ENCODE measurements around the gene CBLC. TPM values are rescaled to one million over a fixed set of nuclear protein-coding genes. Genes with fewer than 3 reads are reported as not detected.

CBLC gene
- total RNA-seq, 1 donor from 2014 or later = 47.4 TPM

GRCh38 chr19:44746946-44747738, 30.5 kb upstream of the CBLC start:
- peak; percentile 92 for DNase-seq (ENCODE audit: low spot score)

GRCh38 chr19:44747739-44748425, 29.8 kb upstream of the CBLC start:
- peak; percentile 73 for DNase-seq (ENCODE audit: low spot score)

GRCh38 chr19:44748426-44749254, 29.1 kb upstream of the CBLC start, which contains the start of gene BCL3:
Gene BCL3, plus strand, starts transcription at chr19:44748708. Its CDS starts 83 bp downstream, at chr19:44748791.
- peak; percentile 70 for DNase-seq (ENCODE audit: low spot score)

GRCh38 chr19:44749292-44749691, 28.4 kb upstream of the CBLC start:
- no peak for DNase-seq (ENCODE audit: low spot score)

GRCh38 chr19:44749994-44750393, 27.7 kb upstream of the CBLC start:
- DNase-seq (ENCODE audit: low spot score) = no peak

GRCh38 chr19:44752123-44752815, 25.4 kb upstream of the CBLC start:
- no peak for DNase-seq (ENCODE audit: low spot score)

GRCh38 chr19:44752816-44753625, 24.7 kb upstream of the CBLC start:
- peak; percentile 90 for DNase-seq (ENCODE audit: low spot score)

- DNase-seq (ENCODE audit: low spot score) = no peak
Measured at GRCh38 chr19:44753626-44753931, 24.1 kb upstream of the CBLC start.

- DNase-seq (ENCODE audit: low spot score) = peak; percentile 85
Measured at GRCh38 chr19:44753932-44754749, 23.5 kb upstream of the CBLC start.

- DNase-seq (ENCODE audit: low spot score) = no peak
Measured at GRCh38 chr19:44754750-44755080, 23.0 kb upstream of the CBLC start.

- no peak for DNase-seq (ENCODE audit: low spot score)
Measured at GRCh38 chr19:44755219-44755618, 22.5 kb upstream of the CBLC start.

GRCh38 chr19:44756089-44756562, 21.6 kb upstream of the CBLC start:
- no peak for DNase-seq (ENCODE audit: low spot score)

GRCh38 chr19:44757057-44757734, 20.5 kb upstream of the CBLC start:
- DNase-seq (ENCODE audit: low spot score) = no peak

GRCh38 chr19:44757735-44758505, 19.8 kb upstream of the CBLC start:
- no peak for DNase-seq (ENCODE audit: low spot score)

GRCh38 chr19:44758596-44758995, 19.1 kb upstream of the CBLC start:
- DNase-seq (ENCODE audit: low spot score) = no peak

- no peak for DNase-seq (ENCODE audit: low spot score)
Measured at GRCh38 chr19:44759083-44759804, 18.4 kb upstream of the CBLC start.

- no peak for DNase-seq (ENCODE audit: low spot score)
Measured at GRCh38 chr19:44762038-44762437, 15.7 kb upstream of the CBLC start.
